Body of pancreas (tissue), 4 donors: ENCODE results near the gene FAH. TPM values are rescaled to one million over a fixed set of nuclear protein-coding genes. Genes with fewer than 3 reads are reported as not detected.

Experiments
- ATAC-seq: fragments of 150-250 bp; one replicate; pipeline ENCODE4 v1.9.1; 2016
- DNase-seq, 4 donors: peaks; one replicate each; pipeline ENCODE4 v3.0.0-alpha.2; 2019
- H3K27ac ChIP-seq, 4 donors: fragments of 200-600 bp; sonication (generic); 1 replicate in 3 of 4; 2 replicates in 1 of 4; pipeline versions ENCODE4 v1.5.1 to v1.6.1; 2016 to 2019; ENCODE audit warnings: mild to moderate bottlenecking in 1 of 4, mixed read lengths in 1 of 4, moderate library complexity in 1 of 4
- H3K27me3 ChIP-seq, 2 donors: fragments of 200-600 bp; sonication (generic); one replicate each; pipeline ENCODE4 v1.6.0; 2016; ENCODE audit warnings: mild to moderate bottlenecking in 1 of 2
- H3K36me3 ChIP-seq, 2 donors: fragments of 200-600 bp; sonication (generic); replicated peaks in 1 of 2; 2 replicates each; pipeline ENCODE4 v1.5.1; 2016; ENCODE audit warnings: low read depth in 2 of 2; ENCODE audit not compliant: insufficient read depth in 1 of 2
- H3K4me1 ChIP-seq: fragments of 200-600 bp; sonication (generic); one replicate; pipeline ENCODE4 v1.6.0; 2016
- H3K4me3 ChIP-seq, 2 donors: fragments of 200-600 bp; sonication (generic); 1 replicate in 1 of 2; 2 replicates in 1 of 2; pipeline ENCODE4 v1.5.1; 2016 to 2019
- H3K9me3 ChIP-seq, 3 donors: fragments of 200-600 bp; sonication (generic); 1 replicate in 2 of 3; 2 replicates in 1 of 3; pipeline ENCODE4 v1.5.1; 2016
- POLR2A ChIP-seq, 3 donors: fragments of 450-650 bp; IDR thresholded peaks; one replicate each; pipeline ENCODE4 v1.6.1; 2016; ENCODE audit warnings: antibody characterized with exemption in 3 of 3, mild to moderate bottlenecking in 2 of 3
- WGBS, 2 donors: methylation state at CpG; one replicate each; pipeline ENCODE4 v1.1.5; 2017; 5-methylcytosine and 5-hydroxymethylcytosine counted together
- intact Hi-C: fragments of 100-400 bp; cut with DNase I; formaldehyde crosslinking; loops from one replicate; pipeline ENCODE4 v1.15.1; 2023
- total RNA-seq, 2 donors: library from RNA; depleted of rRNA; stranded (reverse); fragments of >200 nt; gene quantifications; one replicate each; pipeline ENCODE4 v1.1.0, GENCODE V29; 2016
- TF ChIP-seq, protein P1 (sequence below), 7 experiments: fragments of 450-650 bp in 4 of 7; fragments of 200-600 bp in 3 of 7; sonication (generic) in 3 of 7; IDR thresholded peaks; one replicate each; pipeline ENCODE4 v1.5.1; 2016 to 2019; ENCODE audit warnings: antibody characterized with exemption in 7 of 7

Gene FAH
- total RNA-seq, 2 donors from 2014 or later: 8.8 to 31.0 TPM

DNA sequence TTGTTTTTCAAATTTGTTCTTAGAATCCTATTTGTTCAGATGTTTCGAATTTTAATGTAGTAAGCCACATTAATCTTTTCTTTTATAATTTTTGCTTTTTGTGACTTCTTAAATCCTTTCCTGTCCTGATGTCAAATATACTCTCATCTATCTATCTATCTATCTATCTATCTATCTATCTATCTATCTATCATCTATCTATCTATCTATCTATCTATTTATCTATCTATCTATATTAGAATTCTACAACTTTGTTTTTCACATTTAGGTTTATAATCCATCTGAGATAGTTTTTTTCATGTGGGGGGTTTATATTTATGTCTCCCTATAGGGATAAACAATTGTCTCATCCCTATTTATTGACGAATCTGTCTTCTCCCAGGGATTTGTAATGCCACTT is 67.2 kb downstream of the FAH start:
- Histone ChIP-seq H3K9me3 (no peaks in the 10 kb centered on the region), H3K36me3 (no peaks in the 10 kb centered on the region), H3K4me3 (no peak overlapping the region), H3K27me3 (no peaks in the 10 kb centered on the region), H3K4me1 (peaks cover 5% of the 10 kb centered on the region), H3K27ac (no peak overlapping the region)
- 63 to 85% methylated on average over 2 of the region's 2 CpGs for WGBS, 2 donors
- no peak for ATAC-seq
- DNase-seq: no peak
- TF ChIP-seq, protein P1, sequence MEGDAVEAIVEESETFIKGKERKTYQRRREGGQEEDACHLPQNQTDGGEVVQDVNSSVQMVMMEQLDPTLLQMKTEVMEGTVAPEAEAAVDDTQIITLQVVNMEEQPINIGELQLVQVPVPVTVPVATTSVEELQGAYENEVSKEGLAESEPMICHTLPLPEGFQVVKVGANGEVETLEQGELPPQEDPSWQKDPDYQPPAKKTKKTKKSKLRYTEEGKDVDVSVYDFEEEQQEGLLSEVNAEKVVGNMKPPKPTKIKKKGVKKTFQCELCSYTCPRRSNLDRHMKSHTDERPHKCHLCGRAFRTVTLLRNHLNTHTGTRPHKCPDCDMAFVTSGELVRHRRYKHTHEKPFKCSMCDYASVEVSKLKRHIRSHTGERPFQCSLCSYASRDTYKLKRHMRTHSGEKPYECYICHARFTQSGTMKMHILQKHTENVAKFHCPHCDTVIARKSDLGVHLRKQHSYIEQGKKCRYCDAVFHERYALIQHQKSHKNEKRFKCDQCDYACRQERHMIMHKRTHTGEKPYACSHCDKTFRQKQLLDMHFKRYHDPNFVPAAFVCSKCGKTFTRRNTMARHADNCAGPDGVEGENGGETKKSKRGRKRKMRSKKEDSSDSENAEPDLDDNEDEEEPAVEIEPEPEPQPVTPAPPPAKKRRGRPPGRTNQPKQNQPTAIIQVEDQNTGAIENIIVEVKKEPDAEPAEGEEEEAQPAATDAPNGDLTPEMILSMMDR (IDR thresholded peaks at IDR 0.05): no peak
- no peak for TF ChIP-seq POLR2A (IDR thresholded peaks at IDR 0.05)
- intact Hi-C loops: no loop called here

DNA sequence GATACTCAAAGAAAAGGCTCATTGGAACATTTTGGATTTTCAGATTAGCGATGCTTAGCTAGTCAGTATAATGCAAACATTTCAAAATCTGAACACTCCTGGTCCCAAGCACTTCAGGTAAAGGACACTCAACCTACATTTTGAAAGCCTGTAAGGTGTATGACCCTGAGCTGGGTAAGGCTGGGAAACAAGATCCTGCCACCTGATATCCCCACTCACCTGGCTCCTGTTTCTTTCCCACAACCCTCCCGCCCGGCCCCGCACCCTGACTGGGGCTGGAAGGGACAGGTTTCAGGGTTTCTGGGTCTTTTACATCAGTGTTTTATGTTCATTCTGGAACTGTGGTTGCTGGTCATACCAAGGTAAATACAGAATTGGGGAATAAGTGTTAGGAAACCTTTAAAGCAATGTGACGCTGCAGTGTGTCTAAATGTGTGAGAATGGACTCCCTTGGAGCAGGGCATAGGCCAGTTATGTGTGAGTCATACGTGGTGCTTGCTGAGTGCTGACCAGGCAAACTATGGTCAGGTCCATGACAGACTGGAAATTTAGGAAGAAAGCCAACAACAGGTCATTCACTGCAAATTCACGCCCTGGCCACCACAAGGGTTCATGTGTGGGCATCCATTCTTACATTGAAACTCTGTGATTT is 76.3 kb downstream of the FAH start:
- Histone ChIP-seq H3K27me3 (no peaks in the 10 kb centered on the region), H3K4me3 (no peak overlapping the region), H3K36me3 (no peaks in the 10 kb centered on the region), H3K27ac (no peak overlapping the region), H3K9me3 (no peaks in the 10 kb centered on the region), H3K4me1 (no peaks in the 10 kb centered on the region)
- DNase-seq (peak in 1 of 4 donors; percentile 32), ATAC-seq (no peak)
- TF ChIP-seq POLR2A (IDR thresholded peaks at IDR 0.05): no peak
- TF ChIP-seq, protein P1 (IDR thresholded peaks at IDR 0.05): no peak
- intact Hi-C loops: no loop called here
- 77 to 82% methylated on average over 7 of the region's 7 CpGs for WGBS, 2 donors

DNA sequence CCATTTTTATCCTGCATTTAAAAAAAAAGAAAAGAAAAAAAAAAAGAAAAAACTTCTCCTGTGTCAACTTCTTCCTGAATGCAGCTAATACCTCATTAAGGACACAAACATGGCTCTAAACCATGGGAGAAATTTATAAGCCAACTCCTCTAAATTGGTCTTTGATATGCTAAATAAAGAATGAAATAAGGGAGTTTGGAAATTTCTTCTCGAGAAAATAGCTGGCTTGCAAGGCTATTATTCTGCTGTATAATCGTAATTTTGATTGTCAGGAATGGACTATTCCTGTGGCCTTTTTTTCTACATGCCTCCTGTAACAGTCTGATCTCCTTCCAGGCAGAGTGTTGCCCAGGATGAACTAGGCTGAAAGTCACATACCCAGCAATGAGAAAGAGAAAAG is 78.6 kb downstream of the FAH start:
- no peaks in the 10 kb centered on the region for H3K4me1 ChIP-seq
- intact Hi-C loops: no loop called here
- H3K27ac ChIP-seq: no peak overlapping the region
- WGBS, 2 donors: 64 to 74% methylated on average over 2 of the region's 2 CpGs
- H3K9me3 ChIP-seq: no peaks in the 10 kb centered on the region
- ATAC-seq (no peak), DNase-seq (no peak)
- no peaks in the 10 kb centered on the region for H3K27me3 ChIP-seq
- no peak for TF ChIP-seq POLR2A (IDR thresholded peaks at IDR 0.05)
- TF ChIP-seq, protein P1 (IDR thresholded peaks at IDR 0.05): no peak
- H3K4me3 ChIP-seq: no peak overlapping the region
- H3K36me3 ChIP-seq: no peaks in the 10 kb centered on the region

- Histone ChIP-seq H3K4me3 (no peak overlapping the region), H3K36me3 (no peaks in the 10 kb centered on the region), H3K27ac (no peak overlapping the region), H3K4me1 (no peaks in the 10 kb centered on the region), H3K9me3 (no peaks in the 10 kb centered on the region), H3K27me3 (no peaks in the 10 kb centered on the region)
- 45 to 62% methylated on average over 2 to 9 of the region's 9 CpGs for WGBS, 2 donors
- ATAC-seq (no peak), DNase-seq (no peak)
- intact Hi-C loops: no loop called here
- no peak for TF ChIP-seq POLR2A (IDR thresholded peaks at IDR 0.05)
- TF ChIP-seq, protein P1 (IDR thresholded peaks at IDR 0.05): no peak
These were observed 80.8 kb downstream of the FAH start for GRCh38 chr15:80233581-80233980.

DNA sequence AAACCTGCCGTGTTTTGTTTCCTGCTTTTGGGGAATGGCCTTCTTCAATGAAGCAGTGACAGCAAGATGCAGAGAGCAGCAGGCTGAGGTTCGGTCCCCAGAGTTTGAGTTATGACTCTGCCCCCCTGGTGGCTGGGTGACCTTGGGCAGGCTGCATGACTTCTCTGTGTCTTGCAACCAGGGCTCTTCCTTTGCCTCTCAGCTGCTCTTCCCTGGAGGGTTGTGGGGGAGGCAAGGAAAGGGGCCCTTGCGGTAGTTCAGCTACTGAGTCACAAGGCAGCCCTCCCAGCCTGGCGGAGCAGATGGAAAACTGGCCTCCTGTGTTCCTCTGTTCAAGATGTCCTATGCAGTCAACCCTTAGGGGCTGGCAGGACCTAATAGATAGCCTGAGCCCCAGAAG is 82.1 kb downstream of the FAH start:
- Histone ChIP-seq H3K36me3 (no peaks in the 10 kb centered on the region), H3K27me3 (no peaks in the 10 kb centered on the region), H3K4me3 (no peak overlapping the region), H3K9me3 (no peaks in the 10 kb centered on the region), H3K4me1 (no peaks in the 10 kb centered on the region), H3K27ac (no peak overlapping the region)
- 53 to 62% methylated on average over 3 to 4 of the region's 4 CpGs for WGBS, 2 donors
- intact Hi-C loops: no loop called here
- DNase-seq (peak; percentile 18 to 48 (median 28)), ATAC-seq (no peak)
- TF ChIP-seq, protein P1 (IDR thresholded peaks at IDR 0.05): peak in 5 of 7 experiments; percentile 21 to 37 (median 28)
- TF ChIP-seq POLR2A (IDR thresholded peaks at IDR 0.05): no peak
